GM12878 (cell line): ENCODE measurements around the gene TRAF5. TPM values are rescaled to one million over a fixed set of nuclear protein-coding genes. Genes with fewer than 3 reads are reported as not detected.

ENCODE experiments used
- ATAC-seq: fragments of 200-7000 bp; cut with Tn5 transposase; 3 replicates; pipeline ENCODE4 v1.9.1; 2020; ENCODE audit warnings: mild to moderate bottlenecking, moderate library complexity
- BruUV-seq: library from RNA; stranded (reverse); fragments of 400-500 nt; replicated peaks from 2 replicates; lab custom pipeline; 2021; lab: Mats Ljungman, UMichigan
- CTCF ChIA-PET: fragments of 300-600 bp; sonication (Branson Sonifier 250); formaldehyde crosslinking; extraction: SDS; loops from one replicate; lab custom pipeline; 2021; ENCODE audit warnings: inconsistent platforms; lab: Yijun Ruan, JAX
- POLR2A ChIA-PET: fragments of 350-600 bp; formaldehyde crosslinking; extraction: SDS; loops from one replicate; lab custom pipeline; 2021; ENCODE audit warnings: inconsistent platforms; lab: Charles Lee
- RAD21 ChIA-PET: fragments of 300-600 bp; sonication (Branson Sonifier 250); formaldehyde crosslinking; loops from one replicate; lab custom pipeline; 2023; ENCODE audit warnings: antibody characterized with exemption; ENCODE audit not compliant: unreplicated experiment; lab: Charles Lee
- SMC1A ChIA-PET: fragments of 300-600 bp; sonication (Branson Sonifier 250); formaldehyde crosslinking; loops from one replicate; lab custom pipeline; 2023; ENCODE audit not compliant: unreplicated experiment, uncharacterized antibody; lab: Charles Lee
- DNase-seq: peaks from one replicate; pipeline ENCODE4 v3.0.0-alpha.2; 2011; ENCODE audit warnings: low read depth, low spot score
- FAIRE-seq: peaks from 3 replicates; lab custom pipeline; 2011; peaks lifted over from hg19 to GRCh38; lab: Jason Lieb, UNC
- H2AFZ ChIP-seq: 2 replicates; pipeline ENCODE4 v1.6.0; 2011; ENCODE audit warnings: low read depth, low read length, control low read depth; ENCODE audit not compliant: control insufficient read depth
- H3K27ac ChIP-seq: 2 replicates; pipeline ENCODE4 v1.5.1; 2011; ENCODE audit warnings: control low read depth; ENCODE audit not compliant: control insufficient read depth, insufficient read depth
- H3K27me3 ChIP-seq, 2 experiments: replicated peaks in 1 of 2; 2 replicates each; pipeline versions ENCODE4 v1.6.0 to v1.6.1; 2011; ENCODE audit warnings: low read length in 1 of 2; ENCODE audit not compliant: control insufficient read depth in 2 of 2, insufficient read depth in 2 of 2
- H3K36me3 ChIP-seq, 2 experiments: 2 replicates each; pipeline ENCODE4 v1.5.1; 2011; ENCODE audit warnings: low read length in 1 of 2; ENCODE audit not compliant: control insufficient read depth in 2 of 2, insufficient read depth in 2 of 2
- H3K4me1 ChIP-seq: 2 replicates; pipeline ENCODE4 v1.6.1; 2011; ENCODE audit warnings: mild to moderate bottlenecking, low read length, moderate library complexity, mixed read lengths; ENCODE audit not compliant: control insufficient read depth, insufficient read depth
- H3K4me2 ChIP-seq: 2 replicates; pipeline ENCODE4 v1.6.0; 2011; ENCODE audit warnings: control low read depth; ENCODE audit not compliant: control insufficient read depth, insufficient read depth
- H3K4me3 ChIP-seq: fragments of 200-600 bp; sonication (generic); 2 replicates; pipeline ENCODE4 v1.5.1; 2016
- H3K79me2 ChIP-seq: 2 replicates; pipeline ENCODE4 v1.6.0; 2011; ENCODE audit warnings: low read length; ENCODE audit not compliant: control insufficient read depth, insufficient read depth
- H3K9ac ChIP-seq: 2 replicates; pipeline ENCODE4 v1.8.0; 2011; ENCODE audit warnings: low read length, control low read depth, mixed read lengths; ENCODE audit not compliant: control insufficient read depth, insufficient read depth
- H3K9me3 ChIP-seq: replicated peaks from 3 replicates; pipeline ENCODE4 v1.5.1; 2011; ENCODE audit warnings: mild to moderate bottlenecking, low read length; ENCODE audit not compliant: control insufficient read depth, insufficient read depth
- H4K20me1 ChIP-seq: 2 replicates; pipeline ENCODE4 v1.6.0; 2011; ENCODE audit not compliant: control insufficient read depth, insufficient read depth
- BACH1 ChIP-seq: fragments of 450-650 bp; IDR thresholded peaks from 2 replicates; pipeline ENCODE4 v1.6.1; 2017; ENCODE audit warnings: mild to moderate bottlenecking, borderline replicate concordance
- CREM ChIP-seq: IDR thresholded peaks from 2 replicates; pipeline ENCODE4 v1.6.1; 2014; ENCODE audit warnings: antibody characterized with exemption, low read depth
- CUX1 ChIP-seq: IDR thresholded peaks from 2 replicates; pipeline ENCODE4 v1.6.1; 2012; ENCODE audit warnings: improper control_type of control experiment, low read depth, low read length; ENCODE audit not compliant: insufficient replicate concordance
- E2F4 ChIP-seq: IDR thresholded peaks from 2 replicates; pipeline ENCODE4 v1.6.1; 2012; ENCODE audit warnings: low read depth, low read length, improper control_type of control experiment
- HDGF ChIP-seq: fragments of 450-650 bp; IDR thresholded peaks from 2 replicates; pipeline ENCODE4 v1.6.1; 2016; ENCODE audit warnings: antibody characterized with exemption
- HSF1 ChIP-seq: fragments of 150-350 bp; IDR thresholded peaks from 2 replicates; pipeline ENCODE4 v1.6.1; 2014; ENCODE audit warnings: mild to moderate bottlenecking, low read depth, low read length
- KLF5 ChIP-seq: fragments of 450-650 bp; IDR thresholded peaks from 2 replicates; pipeline ENCODE4 v1.6.1; 2014; ENCODE audit warnings: mild to moderate bottlenecking; ENCODE audit not compliant: partially characterized antibody
- MEF2A ChIP-seq: IDR thresholded peaks from 2 replicates; pipeline ENCODE4 v1.6.1; 2011; ENCODE audit warnings: low read depth, mild to moderate bottlenecking, low read length, moderate library complexity; ENCODE audit not compliant: insufficient read depth
- NBN ChIP-seq: fragments of 450-650 bp; IDR thresholded peaks from 2 replicates; pipeline ENCODE4 v1.6.1; 2016
- NFXL1 ChIP-seq: fragments of 450-650 bp; IDR thresholded peaks from 2 replicates; pipeline ENCODE4 v1.6.1; 2017; ENCODE audit warnings: antibody characterized with exemption, mild to moderate bottlenecking, borderline replicate concordance
- RB1 ChIP-seq: fragments of 450-650 bp; formaldehyde crosslinking; IDR thresholded peaks from 2 replicates; pipeline ENCODE4 v1.6.1; 2017; ENCODE audit warnings: mild to moderate bottlenecking, borderline replicate concordance
- SMAD1 ChIP-seq: fragments of 450-650 bp; IDR thresholded peaks from 2 replicates; pipeline ENCODE4 v1.6.1; 2018; ENCODE audit warnings: mild to moderate bottlenecking, low read depth; ENCODE audit not compliant: partially characterized antibody
- SUZ12 ChIP-seq: fragments of 200-600 bp; sonication (generic); IDR thresholded peaks from one replicate; pipeline ENCODE4 v1.6.1; 2018; ENCODE audit warnings: antibody characterized with exemption, mild to moderate bottlenecking; ENCODE audit not compliant: unreplicated experiment
- TCF3 ChIP-seq: IDR thresholded peaks from 2 replicates; pipeline ENCODE4 v1.6.1; 2012; ENCODE audit warnings: low read depth, mild to moderate bottlenecking, low read length, borderline replicate concordance; ENCODE audit not compliant: insufficient read depth
- ZBTB33 ChIP-seq: fragments of 450-650 bp; IDR thresholded peaks from 2 replicates; pipeline ENCODE4 v1.6.1; 2017; ENCODE audit warnings: mild to moderate bottlenecking
- ZNF274 ChIP-seq: IDR thresholded peaks from one replicate; pipeline ENCODE4 v1.8.0; 2011; ENCODE audit not compliant: insufficient read length, insufficient read depth
- WGBS: methylation state at CpG from one replicate; pipeline ENCODE4 v1.1.6; 2016; ENCODE audit warnings: low lambda C conversion rate; ENCODE audit not compliant: insufficient replicate concordance, insufficient coverage; ENCODE audit errors: missing lambda C conversion rate; 5-methylcytosine and 5-hydroxymethylcytosine counted together
- in situ Hi-C: fragments of 300-500 bp; cut with MboI; formaldehyde crosslinking; loops from 9 replicates; pipeline ENCODE4 v1.14.3; 2018; ENCODE audit warnings: mixed read lengths
- intact Hi-C: fragments of 100-400 bp; cut with micrococcal nuclease; formaldehyde crosslinking; loops from one replicate; pipeline ENCODE4 v1.14.2; 2022; ENCODE audit not compliant: unreplicated experiment
- polyA plus RNA-seq, 11 experiments: library from polyadenylated mRNA; depleted of rRNA in 4 of 11; unstranded in 6 of 11; stranded (reverse) in 5 of 11; fragments of >200 nt; fragmentation: Nextera tagmentation in 4 of 11; fragmentation: Illumina TruSeq in 1 of 11; extraction: Ambion mirVana in 4 of 11; extraction: Trizol in 1 of 11; gene quantifications; 1 replicate in 1 of 11; 2 replicates in 10 of 11; pipeline versions ENCODE4 v1.2.1 to v1.2.3, GENCODE V29; 2011 to 2016; ENCODE audit warnings: inconsistent platforms in 2 of 11, missing spikeins in 2 of 11, low read depth in 1 of 11
- total RNA-seq, 4 experiments: library from RNA; depleted of rRNA in 3 of 4; stranded (reverse); fragments of >200 nt in 3 of 4; fragmentation: Illumina TruSeq in 1 of 4; extraction: Trizol in 1 of 4; gene quantifications; 2 replicates each; pipeline versions ENCODE4 v1.2.1 to v1.2.3, GENCODE V29; 2013 to 2021

TRAF5 gene
- total and polyA plus RNA-seq, 10 of the 15 experiments (the other 5 are each of a cell fraction or from before 2014, with no cell fraction given): 10.6 to 36.5 (median 26.3) TPM

- Histone ChIP-seq H3K9ac (no peak overlapping the region), H3K36me3 (peaks cover 15 to 20% of the 10 kb centered on the region in 2 experiments), H3K9me3 (peaks cover 8% of the 10 kb centered on the region; the same call in 2 of the 3 replicates), H3K27me3 (no peaks in the 10 kb centered on the region), H3K4me3 (no peak overlapping the region), H2AFZ (no peak overlapping the region), H3K4me2 (no peak overlapping the region), H3K27ac (no peak overlapping the region), H4K20me1 (peaks cover 2% of the 10 kb centered on the region; the same call in 1 of the 2 replicates), H3K4me1 (peaks cover 4% of the 10 kb centered on the region), H3K79me2 (peaks cover 6% of the 10 kb centered on the region)
- ChIA-PET POLR2A (no interaction called here), RAD21 (no interaction called here), SMC1A (interaction anchor here (1.5 to 1.9 kb wide), 2 partner anchors 24 to 29 kb away, joined by 8 to 12 read pairs; partner anchors contain the start of gene TRAF5), CTCF (interaction anchor here (2.0 to 3.5 kb wide), 4 partner anchors 13 to 29 kb away, joined by 6 to 30 read pairs (median 14); partner anchors contain the start of gene TRAF5)
- ATAC-seq (no peak), FAIRE-seq (no peak), DNase-seq (no peak)
- intact Hi-C loops: no loop called here
- in situ Hi-C loops: no loop called here
- 70% methylated on average over 2 of the region's 2 CpGs for WGBS
- no TSS peak for BruUV-seq
- TF ChIP-seq HSF1 (no peak), HDGF (no peak), MEF2A (no peak), NBN (no peak), TCF3 (no peak), RB1 (no peak), NFXL1 (no peak), SUZ12 (no peak), E2F4 (no peak), ZNF274 (no peak), BACH1 (no peak), CUX1 (no peak), CREM (no peak), KLF5 (no peak), SMAD1 (no peak), ZBTB33 (no peak)
Observed at GRCh38 chr1:211352465-211352864, 25.8 kb downstream of the TRAF5 start.
